AG08396 (cell line): ENCODE data around the gene UBTD1.
"Not testable (repeated sequence)": the region's sequence is repeated elsewhere in the genome, so short reads cannot be mapped to it uniquely, and the experiment has no call there.

ENCODE experiments used
- DNase-seq: peaks from one replicate; pipeline ENCODE4 v3.0.0; 2012; ENCODE audit warnings: low spot score, mixed read lengths

Gene UBTD1

DNA sequence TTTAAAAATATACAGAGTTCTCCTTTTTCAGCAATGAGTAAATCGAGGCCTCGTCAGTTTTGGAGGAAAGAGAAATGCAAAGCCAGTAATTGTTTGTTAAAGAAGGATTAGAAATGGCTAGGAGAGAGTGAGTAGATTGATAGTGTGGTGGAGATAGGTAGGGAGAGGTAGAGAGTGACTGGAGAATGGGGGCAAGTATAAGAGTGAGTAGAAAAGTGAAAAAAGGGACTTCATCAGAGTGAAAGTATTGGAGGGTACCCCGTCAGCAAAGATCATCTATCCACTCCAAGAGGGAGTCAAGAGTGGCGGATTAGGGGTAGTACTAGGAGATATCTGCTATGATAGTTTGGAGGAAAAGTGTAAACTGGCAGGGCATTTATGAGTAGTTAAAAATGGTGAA lies 64.6 kb downstream of the UBTD1 start:
- no peak for DNase-seq

DNA sequence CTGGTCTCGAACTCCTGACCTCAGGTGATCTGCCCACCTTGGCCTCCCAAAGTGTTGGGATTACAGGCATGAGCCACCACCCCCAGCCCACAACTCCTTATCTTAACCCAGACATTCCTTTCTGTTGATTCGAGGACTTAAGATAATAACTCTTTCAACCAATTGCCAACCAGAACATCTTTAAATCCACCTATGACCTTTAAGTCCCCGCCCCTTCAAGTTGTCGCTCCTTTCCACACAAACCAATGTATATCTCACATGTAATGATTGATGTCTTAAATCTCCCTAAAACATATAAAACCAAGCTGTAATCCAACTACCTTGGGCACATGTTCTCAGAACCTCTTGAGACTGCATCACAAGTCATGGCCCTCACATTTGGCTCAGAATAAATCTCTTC lies 66.1 kb downstream of the UBTD1 start:
- no peak for DNase-seq

DNA sequence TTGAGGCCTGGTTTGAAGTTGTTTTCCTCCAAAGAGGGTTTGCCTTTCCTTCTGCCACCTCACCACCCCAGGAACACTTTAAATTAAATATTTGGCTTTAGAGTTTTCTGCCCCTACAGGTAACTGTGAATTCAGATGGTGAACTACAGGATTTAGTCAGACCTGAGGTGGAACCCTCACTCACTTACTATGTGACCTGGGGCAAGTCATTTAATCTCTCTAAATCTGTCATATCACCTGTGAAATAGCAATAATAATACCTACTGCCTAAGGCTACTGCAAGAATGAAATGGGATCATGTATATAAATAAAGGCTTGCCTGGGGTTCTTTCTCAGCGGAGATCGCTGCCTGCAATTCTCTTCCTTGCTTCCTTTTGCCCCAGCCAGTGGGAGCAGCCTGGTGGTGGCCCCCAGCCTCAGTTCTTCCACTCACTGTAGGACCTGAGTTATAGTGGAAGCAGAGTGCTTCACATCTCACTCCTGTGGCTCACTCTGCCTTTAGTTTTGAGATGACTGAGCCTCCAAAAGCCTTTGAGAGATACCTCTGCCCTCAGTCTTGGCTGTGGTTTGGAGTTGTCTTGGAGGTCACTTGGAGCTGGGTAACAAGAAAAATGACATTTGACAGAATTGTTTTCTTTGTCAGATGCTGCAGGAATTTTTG lies 67.7 kb downstream of the UBTD1 start:
- no peak for DNase-seq

DNA sequence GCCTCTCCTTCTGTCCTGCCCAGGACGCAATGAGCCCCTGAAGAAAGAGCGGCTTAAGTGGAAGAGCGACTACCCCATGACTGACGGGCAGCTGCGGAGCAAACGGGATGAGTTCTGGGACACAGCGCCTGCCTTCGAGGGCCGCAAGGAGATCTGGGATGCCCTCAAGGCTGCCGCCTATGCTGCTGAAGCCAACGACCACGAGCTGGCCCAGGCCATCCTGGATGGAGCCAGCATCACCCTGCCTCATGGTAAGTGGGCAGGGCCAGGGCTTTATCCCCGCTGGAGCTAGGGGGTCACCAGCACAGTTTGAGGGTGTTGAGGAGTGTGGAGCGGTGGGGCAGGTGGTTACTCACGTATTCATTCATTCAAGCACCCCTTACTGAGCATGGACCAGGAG lies 69.2 kb downstream of the UBTD1 start:
- no peak for DNase-seq

DNA sequence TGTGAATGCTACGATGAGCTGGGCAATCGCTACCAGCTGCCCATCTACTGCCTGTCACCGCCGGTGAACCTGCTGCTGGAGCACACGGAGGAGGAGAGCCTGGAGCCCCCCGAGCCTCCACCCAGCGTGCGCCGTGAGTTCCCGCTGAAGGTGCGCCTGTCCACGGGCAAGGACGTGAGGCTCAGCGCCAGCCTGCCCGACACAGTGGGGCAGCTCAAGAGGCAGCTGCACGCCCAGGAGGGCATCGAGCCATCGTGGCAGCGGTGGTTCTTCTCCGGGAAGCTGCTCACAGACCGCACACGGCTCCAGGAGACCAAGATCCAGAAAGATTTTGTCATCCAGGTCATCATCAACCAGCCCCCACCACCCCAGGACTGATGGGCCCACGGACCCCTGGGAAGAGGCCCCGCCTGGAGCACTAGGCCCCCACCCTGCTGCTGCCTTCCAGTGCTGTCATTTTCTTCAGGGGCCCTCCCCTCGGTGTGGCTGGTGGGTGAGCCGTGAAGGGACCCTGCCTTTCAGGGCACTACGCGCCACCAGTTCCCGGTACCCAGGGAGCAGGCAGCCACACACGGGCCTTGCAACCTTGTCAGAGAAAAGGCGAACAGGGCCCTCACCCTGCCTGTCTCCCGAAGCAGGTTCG lies 71.5 kb downstream of the UBTD1 start:
- no peak for DNase-seq

DNA sequence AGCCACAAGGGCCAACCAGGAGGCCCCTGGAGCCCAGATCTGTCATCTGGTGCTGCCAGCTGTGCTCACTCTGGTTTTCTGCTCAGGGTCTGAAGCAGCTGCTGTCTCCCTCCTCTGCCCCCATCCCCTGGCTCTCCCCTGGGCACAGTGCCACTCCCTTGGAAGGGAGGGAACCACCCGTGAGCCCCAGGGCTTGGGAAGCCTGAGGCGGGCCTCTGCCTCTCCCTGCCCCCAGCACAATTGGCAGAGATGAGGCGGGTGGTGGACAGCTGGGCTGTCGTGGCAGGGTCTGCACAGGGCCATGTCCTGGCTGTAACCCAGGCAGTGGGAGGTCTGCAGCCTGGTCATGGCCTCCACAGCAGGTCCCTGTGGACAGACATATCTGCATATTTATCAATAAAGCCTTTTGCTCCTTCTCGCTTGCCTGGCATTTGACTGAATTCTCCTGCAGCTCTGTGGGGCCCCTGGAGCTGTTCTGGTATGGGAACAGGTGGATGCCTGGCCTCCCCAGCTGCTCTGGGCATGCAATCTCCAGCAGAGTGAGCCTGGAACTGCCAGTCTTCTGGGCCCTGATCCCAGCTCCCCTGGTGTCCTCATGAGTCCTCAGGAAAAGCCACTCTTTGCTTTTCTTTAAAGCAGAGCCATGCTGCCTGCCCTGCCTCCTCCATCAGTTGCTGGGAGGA lies 72.2 kb downstream of the UBTD1 start:
- DNase-seq, result no peak

DNA sequence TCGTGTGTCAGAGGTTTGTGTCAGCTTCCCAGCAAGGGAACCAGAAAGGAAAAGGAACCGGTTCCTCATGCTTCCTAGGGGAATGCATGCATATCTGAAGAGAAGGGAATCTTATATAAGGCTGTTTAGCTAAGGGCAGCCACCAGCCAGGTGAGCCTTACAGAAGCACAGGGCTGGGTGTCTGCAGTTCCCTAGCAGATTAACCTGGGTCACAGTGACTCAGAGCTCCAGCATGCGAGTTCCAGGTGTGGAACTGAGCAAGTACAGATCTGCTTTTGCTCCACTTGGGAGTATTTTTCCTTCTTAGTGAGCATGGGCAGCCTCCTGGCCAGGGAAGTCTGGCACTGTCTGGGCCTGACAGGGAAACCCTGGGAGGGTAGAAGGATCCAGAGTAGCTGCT lies 72.9 kb downstream of the UBTD1 start:
- DNase-seq, result no peak

DNA sequence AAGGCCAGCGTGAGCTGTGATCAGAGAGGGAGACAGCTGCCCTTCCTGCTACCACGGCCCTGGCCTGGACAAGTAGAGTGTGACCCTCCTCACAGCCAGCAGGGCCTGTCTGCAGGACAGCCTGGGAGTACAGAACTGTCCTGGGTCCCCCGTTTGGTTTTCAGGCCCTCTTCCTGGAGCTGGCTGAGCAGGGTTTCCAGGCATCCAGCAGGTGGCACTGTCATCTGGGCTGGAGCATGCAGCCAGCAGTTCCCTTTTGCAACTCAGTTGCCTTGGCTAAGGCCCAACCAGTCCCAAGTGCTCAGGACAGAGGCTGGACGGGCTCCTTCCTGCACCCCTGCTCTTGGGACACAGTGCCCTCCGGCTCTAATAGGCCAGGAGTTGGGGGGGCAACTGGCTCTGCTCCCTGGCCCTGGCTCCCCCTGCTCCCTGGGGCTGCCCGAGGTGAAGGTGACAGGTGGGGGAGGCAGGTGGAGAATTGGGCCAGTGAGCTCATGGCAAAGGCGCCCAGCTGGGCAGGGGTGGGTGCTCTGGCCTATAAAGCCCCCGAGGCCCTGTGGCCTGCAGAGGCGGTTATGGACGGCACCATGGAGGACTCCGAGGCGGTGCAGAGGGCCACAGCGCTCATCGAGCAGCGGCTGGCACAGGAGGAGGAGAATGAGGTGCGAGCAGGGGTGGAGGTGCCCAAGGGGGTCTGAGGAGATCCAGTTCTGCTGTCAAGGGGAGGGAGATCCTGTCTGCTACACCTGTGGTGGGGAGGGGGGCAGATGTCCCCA lies 73.7 kb downstream of the UBTD1 start, which contains the start of gene ANKRD2:
Gene ANKRD2 (plus strand): TSS at position 566 of the 776 bp plus-strand sequence. CDS start 10 bp downstream, at position 576.
- DNase-seq, result peak; percentile 89

DNA sequence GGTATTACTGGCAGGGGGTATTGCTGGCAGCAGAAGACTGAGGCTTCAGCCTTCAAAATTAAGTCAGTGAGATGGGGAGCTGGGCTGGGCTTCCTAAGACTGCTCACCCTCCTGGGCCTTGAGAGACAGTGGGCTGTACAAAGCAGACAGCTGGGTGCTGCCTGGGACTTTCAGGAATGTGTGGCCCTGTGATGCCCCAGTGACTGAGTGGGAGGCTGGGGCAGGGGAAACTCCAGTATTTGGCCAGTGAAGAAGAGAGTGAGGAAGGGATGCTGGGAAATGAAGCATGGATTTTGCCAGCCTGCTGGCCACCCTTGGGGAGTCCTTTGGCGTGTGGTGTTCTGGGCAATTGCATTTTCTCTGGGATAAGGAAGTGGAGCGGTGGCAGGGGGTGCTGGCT lies 74.3 kb downstream of the UBTD1 start:
- DNase-seq, result peak; percentile 34

DNA sequence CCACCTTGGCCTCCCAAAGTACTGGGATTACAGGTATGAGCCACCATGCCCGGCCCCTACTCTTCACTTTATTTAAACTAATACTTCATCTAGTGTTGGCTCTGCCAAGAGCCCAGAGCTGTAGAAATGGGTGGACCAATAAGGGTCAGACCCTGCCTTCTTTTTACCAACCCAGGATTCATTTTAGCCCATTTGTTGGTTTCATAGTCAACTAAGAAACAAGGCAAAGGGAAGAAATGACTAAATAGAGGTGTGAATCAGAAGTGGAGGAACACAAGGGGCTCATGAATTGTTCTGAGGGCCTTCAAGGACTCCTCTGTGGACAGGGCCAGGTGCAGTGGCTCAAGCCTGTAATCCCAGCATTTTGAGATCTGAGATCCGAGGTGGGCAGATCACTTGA lies 74.9 kb downstream of the UBTD1 start:
- no peak for DNase-seq

DNA sequence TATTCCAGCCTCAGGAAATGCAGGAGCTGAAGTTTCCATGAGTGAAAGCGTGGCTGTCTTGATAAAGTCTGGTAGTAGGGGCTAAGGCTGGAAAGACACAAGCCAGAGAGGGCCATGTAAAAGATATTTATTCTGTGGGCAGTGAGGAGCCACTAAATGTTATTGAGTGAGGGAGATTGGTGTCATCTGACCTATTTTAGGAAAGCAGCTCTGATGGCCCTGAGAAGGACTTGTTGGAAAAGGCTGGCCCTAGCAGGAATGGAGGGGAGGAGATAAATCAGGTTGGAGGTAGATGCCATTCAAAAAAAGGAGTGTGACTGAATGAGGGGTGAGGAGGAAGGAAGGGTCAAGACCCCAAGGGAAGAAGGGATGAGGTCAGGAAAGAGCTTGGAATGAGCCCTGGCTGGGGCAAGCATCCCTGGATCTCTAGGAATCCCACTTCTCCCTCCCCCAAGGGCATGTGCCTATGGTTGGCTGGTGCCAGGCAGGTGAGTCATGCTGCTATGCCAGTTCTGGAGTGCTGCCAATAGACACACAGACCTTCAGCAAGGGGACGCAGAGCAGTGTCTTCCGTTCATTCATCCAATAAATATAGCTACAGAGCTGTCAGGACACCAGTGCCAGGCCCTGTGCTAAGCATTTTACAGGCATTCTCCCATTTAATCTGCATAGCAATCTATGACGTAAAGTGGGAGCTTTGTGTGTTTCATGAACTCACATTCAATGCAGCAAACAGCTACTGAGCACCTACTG lies 75.8 kb downstream of the UBTD1 start:
- DNase-seq, result peak; percentile 85

DNA sequence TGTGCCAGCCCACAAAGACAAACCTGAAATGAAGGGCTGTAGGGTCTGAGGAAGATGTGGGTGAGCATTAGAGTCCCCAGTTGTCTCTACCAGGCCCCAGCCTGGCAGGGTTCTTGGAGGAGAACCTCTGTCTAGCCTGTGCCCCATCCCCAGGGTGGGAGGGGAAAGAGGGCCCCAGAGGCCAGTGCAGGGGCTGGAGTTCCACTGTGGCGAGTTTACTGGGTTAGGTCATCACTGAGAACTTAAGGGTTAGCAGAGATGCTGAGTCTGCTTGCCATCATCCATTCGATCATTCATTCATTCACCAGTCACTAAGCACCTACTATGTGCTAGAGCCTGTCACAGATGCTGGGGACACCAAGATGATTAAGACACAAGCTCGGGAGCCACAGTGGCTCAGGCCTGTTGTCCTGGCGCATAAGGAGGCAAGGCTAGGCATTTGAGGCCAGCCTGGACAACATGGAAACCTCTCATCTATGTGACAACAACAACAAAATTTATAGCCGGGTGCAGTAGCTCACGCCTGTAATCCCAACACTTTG lies 76.5 kb downstream of the UBTD1 start:
- DNase-seq, result no peak

DNA sequence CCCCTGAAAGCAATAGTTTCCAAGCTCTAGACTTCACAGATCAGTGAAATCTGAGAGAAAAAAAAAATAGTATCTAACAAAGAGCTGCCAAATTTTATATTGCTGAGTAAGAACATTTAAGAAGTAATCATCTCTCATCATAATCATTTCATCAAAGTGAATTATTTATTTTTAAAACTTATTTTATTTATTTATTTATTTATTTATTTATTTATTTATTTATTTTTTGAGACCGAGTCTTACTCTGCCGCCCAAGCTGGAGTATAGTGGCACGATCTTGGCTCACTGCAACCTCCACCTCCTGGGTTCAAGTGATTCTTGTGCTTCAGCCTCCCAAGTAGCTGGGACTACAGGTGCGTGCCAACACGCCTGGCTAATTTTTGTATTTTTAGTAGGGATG lies 77.8 kb downstream of the UBTD1 start:
- DNase-seq, result not testable (repeated sequence)

DNA sequence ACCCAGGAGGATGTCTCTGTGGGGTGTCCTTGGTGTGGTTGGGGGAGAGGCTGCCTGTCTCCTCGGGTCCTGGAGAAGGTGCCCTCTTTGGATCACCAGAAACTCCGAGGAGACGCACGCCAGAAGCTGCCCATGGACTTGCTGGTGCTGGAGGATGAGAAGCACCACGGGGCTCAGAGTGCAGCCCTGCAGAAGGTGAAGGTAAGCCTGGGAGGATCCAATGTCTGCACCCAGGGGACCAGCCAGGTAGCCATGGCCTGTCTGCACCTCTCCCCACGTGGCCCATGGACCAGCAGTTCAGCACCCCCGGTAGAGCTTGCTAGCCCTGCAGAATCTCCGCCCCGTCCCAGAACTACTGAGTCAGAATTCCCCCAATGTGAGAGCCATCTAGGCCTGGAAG lies 79.0 kb downstream of the UBTD1 start:
- no peak for DNase-seq

DNA sequence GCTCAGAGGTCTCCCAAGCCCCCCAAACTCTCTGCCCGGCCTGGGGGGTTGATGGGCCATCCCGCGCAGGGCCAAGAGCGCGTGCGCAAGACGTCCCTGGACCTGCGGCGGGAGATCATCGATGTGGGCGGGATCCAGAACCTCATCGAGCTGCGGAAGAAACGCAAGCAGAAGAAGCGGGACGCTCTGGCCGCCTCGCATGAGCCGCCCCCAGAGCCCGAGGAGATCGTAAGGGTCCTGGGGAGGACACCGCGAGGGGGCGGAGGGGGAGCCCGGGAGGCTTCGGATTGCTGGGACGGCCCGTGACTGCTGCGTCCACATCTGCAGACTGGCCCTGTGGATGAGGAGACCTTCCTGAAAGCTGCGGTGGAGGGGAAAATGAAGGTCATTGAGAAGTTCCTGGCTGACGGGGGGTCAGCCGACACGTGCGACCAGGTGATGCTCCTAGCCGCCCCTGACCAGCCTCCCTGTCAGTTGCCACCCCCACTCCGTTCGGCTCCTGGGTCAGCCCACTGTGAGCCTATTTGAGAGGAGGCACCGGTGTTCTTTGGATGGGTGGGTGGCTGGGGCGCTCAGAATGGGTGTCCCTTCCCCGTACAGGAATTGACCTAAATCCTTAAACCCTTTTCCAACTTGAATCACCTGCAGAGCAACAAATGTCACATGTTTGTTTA lies 79.6 kb downstream of the UBTD1 start:
- no peak for DNase-seq

DNA sequence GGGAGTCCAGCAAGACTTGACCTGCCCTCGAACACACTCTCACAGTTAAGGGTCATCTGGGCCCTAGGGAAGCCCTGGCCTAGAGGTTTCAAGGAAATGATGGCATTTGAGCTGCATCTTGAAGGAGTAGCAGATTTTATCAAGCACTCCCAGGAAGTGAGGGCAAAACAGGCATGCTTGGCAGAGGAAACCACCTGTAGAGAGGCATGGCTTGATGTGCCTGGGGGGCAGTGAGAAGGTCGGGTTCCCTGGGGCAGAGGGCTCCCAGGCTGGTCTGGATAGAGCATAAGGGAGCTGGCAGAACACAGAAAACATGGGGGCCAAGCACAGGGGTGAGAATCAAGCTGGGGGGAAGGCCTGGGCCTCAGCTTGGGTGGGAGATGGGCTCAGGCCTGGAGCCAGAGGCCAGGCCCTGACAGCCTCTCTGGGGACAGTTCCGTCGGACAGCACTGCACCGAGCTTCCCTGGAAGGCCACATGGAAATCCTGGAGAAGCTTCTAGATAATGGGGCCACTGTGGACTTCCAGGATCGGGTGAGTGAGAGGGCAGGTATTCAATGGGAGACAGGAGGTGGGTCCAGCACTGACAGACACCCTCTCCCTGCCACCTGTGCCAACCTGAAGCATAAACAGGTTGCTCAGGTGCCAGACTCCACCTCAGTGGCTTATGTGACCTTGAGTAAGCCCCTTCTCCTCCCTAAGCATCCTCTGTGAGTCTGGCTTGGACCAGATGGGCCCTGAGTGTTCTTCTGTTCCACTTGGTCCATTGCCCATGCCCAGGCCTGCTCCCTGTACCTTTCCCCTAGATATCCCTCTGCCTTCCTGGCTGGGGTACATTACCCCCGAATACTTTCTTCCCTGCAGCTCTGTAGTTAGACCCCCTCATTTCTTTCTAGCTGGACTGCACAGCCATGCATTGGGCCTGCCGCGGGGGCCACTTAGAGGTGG lies 82.0 kb downstream of the UBTD1 start:
- no peak for DNase-seq

DNA sequence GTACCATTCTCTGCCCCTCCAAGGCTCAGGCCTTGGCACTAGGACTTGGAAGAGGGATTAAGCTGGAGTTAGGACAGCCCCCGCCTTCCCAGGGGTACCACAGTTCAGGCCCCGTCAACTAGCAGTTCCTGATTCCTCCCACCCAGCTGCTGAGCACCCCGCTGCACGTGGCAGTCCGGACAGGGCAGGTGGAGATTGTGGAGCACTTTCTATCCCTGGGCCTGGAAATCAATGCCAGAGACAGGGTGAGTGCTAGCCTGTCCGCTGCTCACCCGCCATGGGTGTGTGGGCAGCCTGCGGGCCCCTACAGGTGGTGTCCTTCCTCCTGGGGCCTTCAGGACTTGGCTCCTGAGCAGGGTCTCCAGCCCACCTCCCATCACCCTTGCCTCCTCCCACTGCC lies 83.4 kb downstream of the UBTD1 start:
- no peak for DNase-seq

DNA sequence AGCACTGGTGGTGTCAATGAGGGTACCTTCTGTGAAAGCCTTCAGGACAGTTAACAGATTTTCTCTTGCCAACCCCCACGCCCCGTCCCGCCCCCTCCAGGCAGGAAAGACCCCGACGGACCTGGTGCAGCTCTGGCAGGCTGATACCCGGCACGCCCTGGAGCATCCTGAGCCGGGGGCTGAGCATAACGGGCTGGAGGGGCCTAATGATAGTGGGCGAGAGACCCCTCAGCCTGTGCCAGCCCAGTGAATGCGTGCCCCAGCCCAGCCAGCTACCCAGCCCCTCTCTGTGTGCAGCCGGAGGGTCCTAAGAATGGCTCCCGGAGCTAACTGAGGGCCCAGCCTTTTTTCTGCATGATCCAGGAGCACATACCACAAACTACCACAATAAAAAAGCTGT lies 84.8 kb downstream of the UBTD1 start:
- DNase-seq, result no peak

DNA sequence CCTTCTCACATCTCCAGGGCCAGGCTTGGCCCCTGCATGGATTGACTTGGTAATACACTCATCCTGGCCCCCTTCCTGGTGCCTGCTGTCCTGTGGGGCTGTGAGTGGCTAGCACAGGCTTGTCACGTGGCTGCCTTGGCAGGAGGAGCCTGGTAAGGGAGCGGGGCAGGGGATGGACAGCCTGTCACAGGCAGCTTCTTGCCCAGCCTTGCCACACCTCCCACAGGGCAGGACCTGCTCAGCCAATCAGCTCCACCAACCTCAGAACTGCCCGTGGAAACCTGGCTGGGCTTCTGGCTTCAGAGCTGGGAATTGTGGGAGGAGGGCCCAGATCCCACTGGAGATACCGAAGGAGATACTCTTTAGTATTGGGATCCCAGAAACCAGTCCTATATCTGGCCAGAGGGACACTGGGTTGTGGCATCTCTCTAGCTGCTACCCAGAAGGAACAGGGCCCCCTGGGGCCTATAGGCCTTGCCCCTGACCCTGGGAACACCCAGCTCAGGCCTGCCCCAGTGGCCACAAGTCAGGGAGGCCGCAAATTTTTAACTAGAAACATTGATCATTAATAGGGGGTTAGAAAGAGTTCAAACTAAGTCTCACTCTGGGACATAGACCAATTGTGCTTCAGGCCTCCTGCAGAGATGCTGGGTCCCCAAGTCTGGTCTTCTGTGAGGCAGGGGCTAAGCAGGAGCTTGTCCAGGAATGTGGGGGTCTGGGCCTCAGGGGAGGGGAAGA lies 85.5 kb downstream of the UBTD1 start, which contains the start of gene HOGA1:
Gene HOGA1 (plus strand): TSS at position 330 of the 738 bp plus-strand sequence. CDS start 315 bp downstream, at position 645.
- peak; percentile 85 for DNase-seq
